Uterus (tissue), 2 donors: ENCODE measurements around the gene TMEM181.

ENCODE experiments used
- CTCF ChIP-seq, 4 experiments: fragments of 200-600 bp in 2 of 4; fragments of 450-650 bp in 2 of 4; sonication (generic) in 2 of 4; IDR thresholded peaks; one replicate each; pipeline ENCODE4 v1.5.1; 2016 to 2019; ENCODE audit warnings: antibody characterized with exemption in 4 of 4, mild to moderate bottlenecking in 2 of 4, moderate library complexity in 1 of 4
- POLR2A ChIP-seq, 2 donors: fragments of 450-650 bp; IDR thresholded peaks; one replicate each; pipeline ENCODE4 v1.6.1; 2016; ENCODE audit warnings: antibody characterized with exemption in 2 of 2, mild to moderate bottlenecking in 1 of 2, moderate library complexity in 1 of 2

GRCh38 chr6:158584236-158584651, 24.4 kb downstream of the TMEM181 start:
- no peak for TF ChIP-seq POLR2A (IDR thresholded peaks at IDR 0.05)
- no peak for TF ChIP-seq CTCF (IDR thresholded peaks at IDR 0.05)
